ENCODE results near the gene SYDE2.

GRCh38 chr1:85149805-85150204, 51.0 kb downstream of the SYDE2 start:
- TF ChIP-seq EZH2 (IDR thresholded peaks at IDR 0.05; ENCODE audit: low read depth, unreplicated experiment) (no peak), ZNF114 (CRISPR knock-in tag; IDR thresholded peaks at IDR 0.05) (no peak), CTCF (conservative IDR thresholded peaks at IDR 0.05; ENCODE audit: low read depth in 2 of 2) (no peak), POLR2AphosphoS5 (IDR thresholded peaks at IDR 0.05; ENCODE audit: low read depth) (no peak)

All from GM23338 (cell line).